SU-DHL-6 (cell line): ENCODE measurements around the gene GPD2.

Experiments used
- H2AFZ ChIP-seq: fragments of 200-600 bp; sonication (generic); 2 replicates; pipeline ENCODE4 v1.6.1; 2014; ENCODE audit warnings: low read depth, mild to moderate bottlenecking, moderate library complexity, mixed read lengths, antibody characterized with exemption, low read length; ENCODE audit not compliant: severe bottlenecking
- H3F3A ChIP-seq: fragments of 200-600 bp; shearing (Covaris generic); 2 replicates; pipeline ENCODE4 v1.6.0; 2016; ENCODE audit warnings: antibody characterized with exemption, mild to moderate bottlenecking; ENCODE audit not compliant: insufficient read depth
- H3K27ac ChIP-seq: fragments of 200-600 bp; sonication (generic); 2 replicates; pipeline ENCODE4 v1.5.1; 2016; ENCODE audit warnings: low read depth, mild to moderate bottlenecking, low read length, moderate library complexity, mixed read lengths
- H3K27me3 ChIP-seq: fragments of 200-600 bp; sonication (generic), shearing (Covaris generic); 2 replicates; pipeline ENCODE4 v1.6.0; 2014; ENCODE audit warnings: mild to moderate bottlenecking, low read length
- H3K36me3 ChIP-seq: fragments of 200-600 bp; sonication (generic); 2 replicates; pipeline ENCODE4 v1.6.1; 2014; ENCODE audit warnings: mild to moderate bottlenecking, low read length, mixed read lengths
- H3K4me2 ChIP-seq: fragments of 300-600, 200-600 bp; shearing (Covaris generic), sonication (generic); 2 replicates; pipeline ENCODE4 v1.6.0; 2014; ENCODE audit warnings: low read length, low read depth, mild to moderate bottlenecking; ENCODE audit not compliant: poor library complexity, severe bottlenecking
- H3K4me3 ChIP-seq: fragments of 200-600 bp; sonication (generic); 2 replicates; pipeline ENCODE4 v1.5.1; 2014; ENCODE audit warnings: antibody characterized with exemption, low read length, mild to moderate bottlenecking, mixed read lengths; ENCODE audit not compliant: insufficient read depth, poor library complexity, severe bottlenecking
- H3K79me2 ChIP-seq: fragments of 200-600 bp; sonication (generic); 2 replicates; pipeline ENCODE4 v1.6.1; 2014; ENCODE audit warnings: mild to moderate bottlenecking, low read length, moderate library complexity; ENCODE audit not compliant: insufficient read depth
- H3K9ac ChIP-seq: fragments of 200-600 bp; sonication (generic); 2 replicates; pipeline ENCODE4 v1.7.0; 2014; ENCODE audit warnings: mild to moderate bottlenecking, low read length
- H3K9me2 ChIP-seq: fragments of 200-600 bp; sonication (generic); replicated peaks from 2 replicates; pipeline ENCODE4 v1.6.1; 2014; ENCODE audit warnings: low read length; ENCODE audit not compliant: insufficient read depth
- H3K9me3 ChIP-seq: fragments of 200-600 bp; sonication (generic); 2 replicates; pipeline ENCODE4 v1.6.1; 2014; ENCODE audit warnings: low read length, mixed read lengths; ENCODE audit not compliant: insufficient read depth
- H4K20me1 ChIP-seq: fragments of 200-600 bp; sonication (generic); 2 replicates; pipeline ENCODE4 v1.6.1; 2014; ENCODE audit warnings: low read depth, mild to moderate bottlenecking, antibody characterized with exemption, low read length, moderate library complexity, mixed read lengths
- CTCF ChIP-seq: fragments of 200-600 bp; sonication (generic); IDR thresholded peaks from one replicate; pipeline ENCODE4 v1.5.1; 2017; ENCODE audit warnings: antibody characterized with exemption, mild to moderate bottlenecking, low read length, moderate library complexity; ENCODE audit not compliant: insufficient read depth, poor library complexity, severe bottlenecking
- EZH2phosphoT487 ChIP-seq: fragments of 200-600 bp; sonication (generic), shearing (Covaris generic); conservative IDR thresholded peaks from 2 replicates; pipeline ENCODE4 v1.6.1; 2018; ENCODE audit warnings: mild to moderate bottlenecking, antibody characterized with exemption, low read length, moderate library complexity, mixed read lengths

The GPD2 gene

GRCh38 chr2:156476850-156477206 lies 40.6 kb downstream of the GPD2 start:
- Histone ChIP-seq H3K27me3 (no peaks in the 10 kb centered on the region), H3K36me3 (no peaks in the 10 kb centered on the region), H3K4me3 (no peak overlapping the region), H3K9me3 (no peaks in the 10 kb centered on the region), H3K79me2 (no peaks in the 10 kb centered on the region), H3K27ac (no peak overlapping the region), H3K9me2 (no peaks in the 10 kb centered on the region), H3K4me2 (no peak overlapping the region), H3F3A (no peaks in the 10 kb centered on the region), H4K20me1 (no peaks in the 10 kb centered on the region), H2AFZ (no peak overlapping the region), H3K9ac (no peak overlapping the region)
- TF ChIP-seq CTCF (no peak), EZH2phosphoT487 (no peak)

- no peak overlapping the region for H3K27ac ChIP-seq
- H4K20me1 ChIP-seq: no peaks in the 10 kb centered on the region
- H3F3A ChIP-seq: no peaks in the 10 kb centered on the region
- no peaks in the 10 kb centered on the region for H3K27me3 ChIP-seq
- no peak overlapping the region for H3K9ac ChIP-seq
- no peaks in the 10 kb centered on the region for H3K9me3 ChIP-seq
- no peak overlapping the region for H3K4me3 ChIP-seq
- H3K4me2 ChIP-seq: no peak overlapping the region
- H3K9me2 ChIP-seq: no peaks in the 10 kb centered on the region
- no peak for TF ChIP-seq EZH2phosphoT487
- no peak for TF ChIP-seq CTCF
- H3K36me3 ChIP-seq: no peaks in the 10 kb centered on the region
- H2AFZ ChIP-seq: no peak overlapping the region
- no peaks in the 10 kb centered on the region for H3K79me2 ChIP-seq
Measured at GRCh38 chr2:156480376-156480775, 44.2 kb downstream of the GPD2 start.

- Histone ChIP-seq H3K36me3 (no peaks in the 10 kb centered on the region), H3K9me3 (no peaks in the 10 kb centered on the region), H3K9me2 (no peaks in the 10 kb centered on the region), H2AFZ (no peak overlapping the region), H3K27ac (no peak overlapping the region), H4K20me1 (no peaks in the 10 kb centered on the region), H3F3A (no peaks in the 10 kb centered on the region), H3K4me2 (no peak overlapping the region), H3K4me3 (no peak overlapping the region), H3K9ac (no peak overlapping the region), H3K27me3 (no peaks in the 10 kb centered on the region), H3K79me2 (no peaks in the 10 kb centered on the region)
- no peak for TF ChIP-seq CTCF
Measured at GRCh38 chr2:156481312-156481711, 45.1 kb downstream of the GPD2 start.

- Histone ChIP-seq H2AFZ (no peak overlapping the region), H3K79me2 (no peaks in the 10 kb centered on the region), H3K4me2 (no peak overlapping the region), H3K36me3 (no peaks in the 10 kb centered on the region), H3F3A (no peaks in the 10 kb centered on the region), H4K20me1 (no peaks in the 10 kb centered on the region), H3K9me2 (no peaks in the 10 kb centered on the region), H3K9ac (no peak overlapping the region), H3K27me3 (no peaks in the 10 kb centered on the region), H3K9me3 (no peaks in the 10 kb centered on the region), H3K27ac (no peak overlapping the region), H3K4me3 (no peak overlapping the region)
- TF ChIP-seq EZH2phosphoT487 (no peak), CTCF (no peak)
Measured at GRCh38 chr2:156483741-156484173, 47.6 kb downstream of the GPD2 start.
